GM12878 (cell line): ENCODE data around the gene HDGF. TPM values are rescaled to one million over a fixed set of nuclear protein-coding genes. Genes with fewer than 3 reads are reported as not detected.
"Not testable (repeated sequence)": the region's sequence is repeated elsewhere in the genome, so short reads cannot be mapped to it uniquely, and the experiment has no call there.

Experiments
- ATAC-seq: fragments of 200-7000 bp; cut with Tn5 transposase; 3 replicates; pipeline ENCODE4 v1.9.1; 2020; ENCODE audit warnings: mild to moderate bottlenecking, moderate library complexity
- BruUV-seq: library from RNA; stranded (reverse); fragments of 400-500 nt; replicated peaks from 2 replicates; lab custom pipeline; 2021; lab: Mats Ljungman, UMichigan
- CTCF ChIA-PET: fragments of 300-600 bp; sonication (Branson Sonifier 250); formaldehyde crosslinking; extraction: SDS; loops from one replicate; lab custom pipeline; 2021; ENCODE audit warnings: inconsistent platforms; lab: Yijun Ruan, JAX
- POLR2A ChIA-PET: fragments of 350-600 bp; formaldehyde crosslinking; extraction: SDS; loops from one replicate; lab custom pipeline; 2021; ENCODE audit warnings: inconsistent platforms; lab: Charles Lee
- RAD21 ChIA-PET: fragments of 300-600 bp; sonication (Branson Sonifier 250); formaldehyde crosslinking; loops from one replicate; lab custom pipeline; 2023; ENCODE audit warnings: antibody characterized with exemption; ENCODE audit not compliant: unreplicated experiment; lab: Charles Lee
- SMC1A ChIA-PET: fragments of 300-600 bp; sonication (Branson Sonifier 250); formaldehyde crosslinking; loops from one replicate; lab custom pipeline; 2023; ENCODE audit not compliant: unreplicated experiment, uncharacterized antibody; lab: Charles Lee
- DNase-seq: peaks from one replicate; pipeline ENCODE4 v3.0.0-alpha.2; 2011; ENCODE audit warnings: low read depth, low spot score
- FAIRE-seq: peaks from 3 replicates; lab custom pipeline; 2011; peaks lifted over from hg19 to GRCh38; lab: Jason Lieb, UNC
- H2AFZ ChIP-seq: 2 replicates; pipeline ENCODE4 v1.6.0; 2011; ENCODE audit warnings: low read depth, low read length, control low read depth; ENCODE audit not compliant: control insufficient read depth
- H3K27ac ChIP-seq: 2 replicates; pipeline ENCODE4 v1.5.1; 2011; ENCODE audit warnings: control low read depth; ENCODE audit not compliant: control insufficient read depth, insufficient read depth
- H3K27me3 ChIP-seq, 2 experiments: replicated peaks in 1 of 2; 2 replicates each; pipeline versions ENCODE4 v1.6.0 to v1.6.1; 2011; ENCODE audit warnings: low read length in 1 of 2; ENCODE audit not compliant: control insufficient read depth in 2 of 2, insufficient read depth in 2 of 2
- H3K36me3 ChIP-seq, 2 experiments: 2 replicates each; pipeline ENCODE4 v1.5.1; 2011; ENCODE audit warnings: low read length in 1 of 2; ENCODE audit not compliant: control insufficient read depth in 2 of 2, insufficient read depth in 2 of 2
- H3K4me1 ChIP-seq: 2 replicates; pipeline ENCODE4 v1.6.1; 2011; ENCODE audit warnings: mild to moderate bottlenecking, low read length, moderate library complexity, mixed read lengths; ENCODE audit not compliant: control insufficient read depth, insufficient read depth
- H3K4me2 ChIP-seq: 2 replicates; pipeline ENCODE4 v1.6.0; 2011; ENCODE audit warnings: control low read depth; ENCODE audit not compliant: control insufficient read depth, insufficient read depth
- H3K4me3 ChIP-seq: fragments of 200-600 bp; sonication (generic); 2 replicates; pipeline ENCODE4 v1.5.1; 2016
- H3K79me2 ChIP-seq: 2 replicates; pipeline ENCODE4 v1.6.0; 2011; ENCODE audit warnings: low read length; ENCODE audit not compliant: control insufficient read depth, insufficient read depth
- H3K9ac ChIP-seq: 2 replicates; pipeline ENCODE4 v1.8.0; 2011; ENCODE audit warnings: low read length, control low read depth, mixed read lengths; ENCODE audit not compliant: control insufficient read depth, insufficient read depth
- H3K9me3 ChIP-seq: replicated peaks from 3 replicates; pipeline ENCODE4 v1.5.1; 2011; ENCODE audit warnings: mild to moderate bottlenecking, low read length; ENCODE audit not compliant: control insufficient read depth, insufficient read depth
- H4K20me1 ChIP-seq: 2 replicates; pipeline ENCODE4 v1.6.0; 2011; ENCODE audit not compliant: control insufficient read depth, insufficient read depth
- HDAC6 ChIP-seq: fragments of 200-600 bp; sonication (generic); IDR thresholded peaks from one replicate; pipeline ENCODE4 v1.8.0; 2017; ENCODE audit warnings: antibody characterized with exemption; ENCODE audit not compliant: unreplicated experiment
- NR2C1 ChIP-seq: fragments of 450-650 bp; IDR thresholded peaks from 2 replicates; pipeline ENCODE4 v1.6.1; 2017; ENCODE audit warnings: antibody characterized with exemption, mild to moderate bottlenecking, moderate library complexity
- POLR2AphosphoS5 ChIP-seq: IDR thresholded peaks from 2 replicates; pipeline ENCODE4 v1.6.1; 2011; ENCODE audit warnings: mild to moderate bottlenecking, low read length, inconsistent platforms
- SMAD1 ChIP-seq: fragments of 450-650 bp; IDR thresholded peaks from 2 replicates; pipeline ENCODE4 v1.6.1; 2018; ENCODE audit warnings: mild to moderate bottlenecking, low read depth; ENCODE audit not compliant: partially characterized antibody
- WGBS: methylation state at CpG from one replicate; pipeline ENCODE4 v1.1.6; 2016; ENCODE audit warnings: low lambda C conversion rate; ENCODE audit not compliant: insufficient replicate concordance, insufficient coverage; ENCODE audit errors: missing lambda C conversion rate; 5-methylcytosine and 5-hydroxymethylcytosine counted together
- in situ Hi-C: fragments of 300-500 bp; cut with MboI; formaldehyde crosslinking; loops from 9 replicates; pipeline ENCODE4 v1.14.3; 2018; ENCODE audit warnings: mixed read lengths
- intact Hi-C: fragments of 100-400 bp; cut with micrococcal nuclease; formaldehyde crosslinking; loops from one replicate; pipeline ENCODE4 v1.14.2; 2022; ENCODE audit not compliant: unreplicated experiment
- polyA plus RNA-seq, 11 experiments: library from polyadenylated mRNA; depleted of rRNA in 4 of 11; unstranded in 6 of 11; stranded (reverse) in 5 of 11; fragments of >200 nt; fragmentation: Nextera tagmentation in 4 of 11; fragmentation: Illumina TruSeq in 1 of 11; extraction: Ambion mirVana in 4 of 11; extraction: Trizol in 1 of 11; gene quantifications; 1 replicate in 1 of 11; 2 replicates in 10 of 11; pipeline versions ENCODE4 v1.2.1 to v1.2.3, GENCODE V29; 2011 to 2016; ENCODE audit warnings: inconsistent platforms in 2 of 11, missing spikeins in 2 of 11, low read depth in 1 of 11
- total RNA-seq, 4 experiments: library from RNA; depleted of rRNA in 3 of 4; stranded (reverse); fragments of >200 nt in 3 of 4; fragmentation: Illumina TruSeq in 1 of 4; extraction: Trizol in 1 of 4; gene quantifications; 2 replicates each; pipeline versions ENCODE4 v1.2.1 to v1.2.3, GENCODE V29; 2013 to 2021
- TF ChIP-seq, protein P1 (sequence below): fragments of 450-650 bp; IDR thresholded peaks from 2 replicates; pipeline ENCODE4 v1.6.1; 2017; ENCODE audit warnings: mild to moderate bottlenecking
- TF ChIP-seq, protein P2 (sequence below): IDR thresholded peaks from 2 replicates; pipeline ENCODE4 v1.6.1; 2012; ENCODE audit warnings: mild to moderate bottlenecking, low read depth, low read length
- TF ChIP-seq, protein P3 (sequence below): IDR thresholded peaks from 2 replicates; pipeline ENCODE4 v1.6.1; 2011; ENCODE audit warnings: mild to moderate bottlenecking, low read depth, low read length, moderate library complexity; ENCODE audit not compliant: insufficient replicate concordance

Gene HDGF
- total and polyA plus RNA-seq, 10 of the 15 experiments (the other 5 are each of a cell fraction or from before 2014, with no cell fraction given), result 28.3 to 372 (median 209) TPM

DNA sequence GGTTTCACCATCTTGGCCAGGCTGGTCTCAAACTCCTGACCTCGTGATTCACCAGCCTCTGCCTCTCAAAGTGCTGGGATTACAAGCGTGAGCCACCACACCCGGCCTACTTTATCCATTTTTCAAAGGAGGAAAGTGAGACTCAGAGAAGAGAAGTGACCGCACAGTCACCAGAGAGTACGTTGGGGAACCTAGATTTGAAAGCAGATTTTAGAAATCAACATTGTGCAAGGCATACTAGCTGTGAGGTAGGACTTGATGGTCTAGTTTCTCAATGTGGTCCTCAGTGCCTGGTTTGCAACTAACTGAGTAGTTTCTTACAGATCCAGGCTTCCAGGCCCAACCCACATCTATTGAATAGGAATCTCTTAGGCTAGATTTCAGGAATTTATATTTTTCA lies 14.2 kb upstream of the HDGF start:
- Histone ChIP-seq H3K9me3 (no peaks in the 10 kb centered on the region), H4K20me1 (no peaks in the 10 kb centered on the region), H2AFZ (no peak overlapping the region), H3K4me2 (peak overlapping the region; percentile 99), H3K4me3 (peak overlapping the region; percentile 87)
- TF ChIP-seq SMAD1, result no peak
- no peak for TF ChIP-seq POLR2AphosphoS5
- TF ChIP-seq, protein P1, sequence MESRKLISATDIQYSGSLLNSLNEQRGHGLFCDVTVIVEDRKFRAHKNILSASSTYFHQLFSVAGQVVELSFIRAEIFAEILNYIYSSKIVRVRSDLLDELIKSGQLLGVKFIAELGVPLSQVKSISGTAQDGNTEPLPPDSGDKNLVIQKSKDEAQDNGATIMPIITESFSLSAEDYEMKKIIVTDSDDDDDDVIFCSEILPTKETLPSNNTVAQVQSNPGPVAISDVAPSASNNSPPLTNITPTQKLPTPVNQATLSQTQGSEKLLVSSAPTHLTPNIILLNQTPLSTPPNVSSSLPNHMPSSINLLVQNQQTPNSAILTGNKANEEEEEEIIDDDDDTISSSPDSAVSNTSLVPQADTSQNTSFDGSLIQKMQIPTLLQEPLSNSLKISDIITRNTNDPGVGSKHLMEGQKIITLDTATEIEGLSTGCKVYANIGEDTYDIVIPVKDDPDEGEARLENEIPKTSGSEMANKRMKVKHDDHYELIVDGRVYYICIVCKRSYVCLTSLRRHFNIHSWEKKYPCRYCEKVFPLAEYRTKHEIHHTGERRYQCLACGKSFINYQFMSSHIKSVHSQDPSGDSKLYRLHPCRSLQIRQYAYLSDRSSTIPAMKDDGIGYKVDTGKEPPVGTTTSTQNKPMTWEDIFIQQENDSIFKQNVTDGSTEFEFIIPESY, result no peak
- no peak for TF ChIP-seq HDAC6
- no peak for TF ChIP-seq NR2C1
- TF ChIP-seq, protein P2, sequence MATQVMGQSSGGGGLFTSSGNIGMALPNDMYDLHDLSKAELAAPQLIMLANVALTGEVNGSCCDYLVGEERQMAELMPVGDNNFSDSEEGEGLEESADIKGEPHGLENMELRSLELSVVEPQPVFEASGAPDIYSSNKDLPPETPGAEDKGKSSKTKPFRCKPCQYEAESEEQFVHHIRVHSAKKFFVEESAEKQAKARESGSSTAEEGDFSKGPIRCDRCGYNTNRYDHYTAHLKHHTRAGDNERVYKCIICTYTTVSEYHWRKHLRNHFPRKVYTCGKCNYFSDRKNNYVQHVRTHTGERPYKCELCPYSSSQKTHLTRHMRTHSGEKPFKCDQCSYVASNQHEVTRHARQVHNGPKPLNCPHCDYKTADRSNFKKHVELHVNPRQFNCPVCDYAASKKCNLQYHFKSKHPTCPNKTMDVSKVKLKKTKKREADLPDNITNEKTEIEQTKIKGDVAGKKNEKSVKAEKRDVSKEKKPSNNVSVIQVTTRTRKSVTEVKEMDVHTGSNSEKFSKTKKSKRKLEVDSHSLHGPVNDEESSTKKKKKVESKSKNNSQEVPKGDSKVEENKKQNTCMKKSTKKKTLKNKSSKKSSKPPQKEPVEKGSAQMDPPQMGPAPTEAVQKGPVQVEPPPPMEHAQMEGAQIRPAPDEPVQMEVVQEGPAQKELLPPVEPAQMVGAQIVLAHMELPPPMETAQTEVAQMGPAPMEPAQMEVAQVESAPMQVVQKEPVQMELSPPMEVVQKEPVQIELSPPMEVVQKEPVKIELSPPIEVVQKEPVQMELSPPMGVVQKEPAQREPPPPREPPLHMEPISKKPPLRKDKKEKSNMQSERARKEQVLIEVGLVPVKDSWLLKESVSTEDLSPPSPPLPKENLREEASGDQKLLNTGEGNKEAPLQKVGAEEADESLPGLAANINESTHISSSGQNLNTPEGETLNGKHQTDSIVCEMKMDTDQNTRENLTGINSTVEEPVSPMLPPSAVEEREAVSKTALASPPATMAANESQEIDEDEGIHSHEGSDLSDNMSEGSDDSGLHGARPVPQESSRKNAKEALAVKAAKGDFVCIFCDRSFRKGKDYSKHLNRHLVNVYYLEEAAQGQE, result no peak
- TF ChIP-seq, protein P3, sequence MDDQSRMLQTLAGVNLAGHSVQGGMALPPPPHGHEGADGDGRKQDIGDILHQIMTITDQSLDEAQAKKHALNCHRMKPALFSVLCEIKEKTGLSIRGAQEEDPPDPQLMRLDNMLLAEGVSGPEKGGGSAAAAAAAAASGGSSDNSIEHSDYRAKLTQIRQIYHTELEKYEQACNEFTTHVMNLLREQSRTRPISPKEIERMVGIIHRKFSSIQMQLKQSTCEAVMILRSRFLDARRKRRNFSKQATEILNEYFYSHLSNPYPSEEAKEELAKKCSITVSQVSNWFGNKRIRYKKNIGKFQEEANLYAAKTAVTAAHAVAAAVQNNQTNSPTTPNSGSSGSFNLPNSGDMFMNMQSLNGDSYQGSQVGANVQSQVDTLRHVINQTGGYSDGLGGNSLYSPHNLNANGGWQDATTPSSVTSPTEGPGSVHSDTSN, result no peak
- TF ChIP-seq, all 136 proteins: peak for 0
- in situ Hi-C loops, result no loop called here
- no peak for DNase-seq
- Histone ChIP-seq H3K4me1 (no peaks in the 10 kb centered on the region), H3K27ac (no peak overlapping the region), H3K27me3 (no peaks in the 10 kb centered on the region), H3K79me2 (peaks cover 41% of the 10 kb centered on the region), H3K36me3 (peaks cover 0 to 3% of the 10 kb centered on the region in 2 experiments; a peak in 1 of 4 replicates), H3K9ac (peak overlapping the region; percentile 92; the same call in 1 of the 2 replicates)
- 93% methylated on average over 5 of the region's 5 CpGs for WGBS
- no peak for ATAC-seq
- RAD21 ChIA-PET, result interaction anchor here (3.9 to 5.0 kb wide), 3 partner anchors 14 to 39 kb away, joined by 31 to 59 read pairs (median 49); partner anchors contain the start of genes HDGF, ISG20L2, METTL25B and MRPL24
- CTCF ChIA-PET, result interaction anchor here (4.2 to 9.6 kb wide), 3 partner anchors 10 to 39 kb away, joined by 17 to 152 read pairs (median 22); partner anchors contain the start of genes HDGF, ISG20L2 and METTL25B
- POLR2A ChIA-PET, result interaction anchor here (0.6 to 6.9 kb wide), 5 partner anchors 9 to 90 kb away, joined by 3 to 71 read pairs (median 3); partner anchors contain the start of genes ISG20L2, METTL25B and MRPL24
- SMC1A ChIA-PET, result interaction anchor here (0.6 to 11.8 kb wide), 6 partner anchors 9 to 125 kb away, joined by 3 to 108 read pairs (median 16); partner anchors contain the start of genes HDGF, ISG20L2, METTL25B and MRPL24
- no TSS peak for BruUV-seq
- peak; percentile 61 for FAIRE-seq
- intact Hi-C loops, result loop anchor here (5.0 kb wide), 1 partner anchor 263 kb away; the partner anchor contains the start of gene MEF2D

DNA sequence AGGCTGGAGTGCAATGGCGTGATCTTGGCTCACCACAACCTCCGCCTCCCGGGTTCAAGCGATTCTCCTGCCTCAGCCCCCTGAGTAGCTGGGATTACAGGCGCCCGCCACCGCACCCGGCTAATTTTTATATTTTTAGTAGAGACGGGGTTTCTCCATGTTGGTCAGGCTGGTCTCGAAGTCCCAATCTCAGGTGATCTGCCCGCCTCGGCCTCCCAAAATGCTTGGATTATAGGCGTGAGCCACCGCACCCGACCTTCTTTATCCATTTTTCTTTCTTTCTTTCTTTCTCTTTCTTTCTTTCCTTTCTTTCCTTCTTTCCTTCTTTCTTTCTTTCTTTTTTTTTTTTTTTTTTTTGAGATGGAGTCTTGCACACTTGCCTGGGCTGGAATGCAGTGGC lies 13.7 kb upstream of the HDGF start:
- H3K4me3 ChIP-seq, in situ Hi-C loops, DNase-seq, ATAC-seq, H4K20me1 ChIP-seq, H3K4me2 ChIP-seq, H3K9ac ChIP-seq, H3K4me1 ChIP-seq, BruUV-seq, FAIRE-seq, H3K9me3 ChIP-seq, H2AFZ ChIP-seq, H3K36me3 ChIP-seq, H3K27me3 ChIP-seq, H3K27ac ChIP-seq: not testable (repeated sequence)
- H3K79me2 ChIP-seq, result peaks cover 37% of the 10 kb centered on the region
- intact Hi-C loops, result loop anchor here (5.0 kb wide), 1 partner anchor 263 kb away; the partner anchor contains the start of gene MEF2D
- CTCF ChIA-PET, result interaction anchor here (0.6 to 9.6 kb wide), 4 partner anchors 10 to 138 kb away, joined by 3 to 152 read pairs (median 20); partner anchors contain the start of genes HDGF, ISG20L2 and METTL25B
- RAD21 ChIA-PET, result interaction anchor here (0.7 to 5.0 kb wide), 4 partner anchors 14 to 636 kb away, joined by 3 to 59 read pairs (median 40); partner anchors contain the start of genes HDGF, ISG20L2, METTL25B and MRPL24
- POLR2A ChIA-PET, result interaction anchor here (0.6 to 6.9 kb wide), 5 partner anchors 9 to 257 kb away, joined by 3 to 71 read pairs (median 3); partner anchors contain the start of genes ISG20L2 and METTL25B
- over 99% methylated on average over 11 of the region's 15 CpGs for WGBS
- SMC1A ChIA-PET, result interaction anchor here (3.1 to 11.8 kb wide), 3 partner anchors 13 to 38 kb away, joined by 24 to 108 read pairs (median 36); partner anchors contain the start of genes HDGF, ISG20L2, METTL25B and MRPL24
